ENCODE data around the gene MTARC2.

GRCh38 chr1:220791285-220791684 is 43.2 kb downstream of the MTARC2 start:
- TF ChIP-seq YY1 (IDR thresholded peaks at IDR 0.05; ENCODE audit: insufficient read depth, insufficient read length) (no peak), ZNF274 (IDR thresholded peaks at IDR 0.05; ENCODE audit: low read depth, low read length) (no peak)

Measured in NT2/D1 (cell line).